ENCODE data around the gene ZDHHC4. TPM values are rescaled to one million over a fixed set of nuclear protein-coding genes. Genes with fewer than 3 reads are reported as not detected.

The ZDHHC4 gene
- total RNA-seq, 2 experiments from 2014 or later, result 32.1 to 32.9 TPM

GRCh38 chr7:6619961-6620360 is 42.7 kb downstream of the ZDHHC4 start:
- Mint-ChIP-seq H3K4me1 (ENCODE audit: low read depth) (peaks cover 39% of the 10 kb centered on the region), H3K27ac (peak overlapping the region; percentile 33), H3K4me3 (no peak overlapping the region), H3K36me3 (ENCODE audit: low read depth) (peaks cover 12% of the 10 kb centered on the region), H3K9me3 (no peaks in the 10 kb centered on the region), H3K27me3 (no peaks in the 10 kb centered on the region)
- Histone ChIP-seq H3K36me3 (ENCODE audit: insufficient read depth, low read length) (no peaks in the 10 kb centered on the region), H3K9me3 (ENCODE audit: control insufficient read depth in 1 of 2, insufficient read depth in 1 of 2, low read length in 2 of 2) (no peaks in the 10 kb centered on the region), H3K27me3 (ENCODE audit: control insufficient read depth in 1 of 2, insufficient read depth in 2 of 2, low read length in 2 of 2) (peaks cover 0 to 4% of the 10 kb centered on the region in 2 experiments), H3K4me3 (ENCODE audit: low read length) (no peak overlapping the region), H3K4me1 (ENCODE audit: insufficient read depth, low read length) (peaks cover 57% of the 10 kb centered on the region), H3K27ac (ENCODE audit: low read depth in 1 of 2, low read length in 2 of 2) (no peak overlapping the region)
- no peak for TF ChIP-seq CTCF (IDR thresholded peaks at IDR 0.05)
- ChIA-PET POLR2A (no interaction called here), CTCF (no interaction called here)
- ATAC-seq (ENCODE audit: poor library complexity), result no peak
- intact Hi-C loops (cut with DNase I, micrococcal nuclease), result no loop called here
- no peak for DNase-seq

DNA sequence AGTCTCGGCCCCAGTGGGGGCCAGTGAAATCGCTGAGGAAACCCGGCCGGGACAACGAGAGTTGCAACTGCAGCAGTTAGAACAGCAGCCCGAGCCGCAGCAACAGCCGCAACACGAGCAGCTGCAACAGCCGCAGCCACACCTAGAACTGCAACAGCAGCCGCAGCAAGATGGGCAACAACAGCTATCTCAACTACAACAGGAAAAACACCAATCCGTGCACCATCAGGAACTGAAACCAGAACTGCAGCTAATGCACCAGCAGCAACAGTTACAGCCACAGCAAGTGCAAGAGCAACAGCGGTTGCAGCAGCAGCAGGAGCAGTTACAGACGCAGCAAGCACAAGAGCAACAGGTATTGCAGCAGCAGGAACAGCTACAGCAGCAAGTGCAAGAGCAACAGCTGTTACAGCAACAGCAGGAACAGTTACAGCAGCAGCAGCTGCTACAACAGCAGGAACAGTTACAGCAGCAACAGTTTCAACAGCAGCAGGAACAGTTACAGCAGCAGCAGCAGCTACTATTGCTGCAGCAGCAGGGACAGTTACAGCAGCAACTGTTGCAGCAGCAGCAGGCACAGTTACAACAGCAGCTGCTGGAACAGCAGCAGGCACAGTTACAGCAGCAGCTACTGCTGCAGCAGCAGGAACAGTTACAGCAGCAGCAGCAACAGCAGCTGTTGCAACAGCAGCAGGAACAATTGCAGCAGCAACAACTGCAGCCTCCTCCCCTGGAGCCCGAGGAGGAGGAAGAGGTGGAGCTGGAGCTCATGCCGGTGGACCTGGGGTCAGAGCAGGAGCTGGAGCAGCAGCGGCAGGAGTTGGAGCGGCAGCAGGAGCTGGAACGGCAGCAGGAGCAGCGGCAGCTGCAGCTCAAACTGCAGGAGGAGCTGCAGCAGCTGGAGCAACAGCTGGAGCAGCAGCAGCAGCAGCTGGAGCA is 44.2 kb downstream of the ZDHHC4 start:
- CTCF ChIA-PET, result no interaction called here
- H3K4me1 Mint-ChIP-seq (ENCODE audit: low read depth), result peaks cover 39% of the 10 kb centered on the region

GRCh38 chr7:6622134-6622710 is 45.0 kb downstream of the ZDHHC4 start:
- peaks cover 12% of the 10 kb centered on the region for H3K36me3 Mint-ChIP-seq (ENCODE audit: low read depth)
- no peak overlapping the region for H3K27ac Mint-ChIP-seq
- no peak for TF ChIP-seq CTCF (IDR thresholded peaks at IDR 0.05)
- intact Hi-C loops (cut with DNase I, micrococcal nuclease), result no loop called here
- H3K27me3 Mint-ChIP-seq, result no peaks in the 10 kb centered on the region
- H3K9me3 Mint-ChIP-seq, result no peaks in the 10 kb centered on the region
- DNase-seq, result no peak
- ATAC-seq (ENCODE audit: poor library complexity), result no peak
- POLR2A ChIA-PET, result no interaction called here
- H3K4me3 Mint-ChIP-seq, result no peak overlapping the region
- H3K27me3 ChIP-seq (ENCODE audit: control insufficient read depth in 1 of 2, insufficient read depth in 2 of 2, low read length in 2 of 2), result no peaks in the 10 kb centered on the region
- no peak overlapping the region for H3K4me3 ChIP-seq (ENCODE audit: low read length)
- H3K27ac ChIP-seq (ENCODE audit: low read depth in 1 of 2, low read length in 2 of 2), result no peak overlapping the region
- no peaks in the 10 kb centered on the region for H3K36me3 ChIP-seq (ENCODE audit: insufficient read depth, low read length)
- no peaks in the 10 kb centered on the region for H3K9me3 ChIP-seq (ENCODE audit: control insufficient read depth in 1 of 2, insufficient read depth in 1 of 2, low read length in 2 of 2)
- peaks cover 39% of the 10 kb centered on the region for H3K4me1 Mint-ChIP-seq (ENCODE audit: low read depth)
- peaks cover 48% of the 10 kb centered on the region for H3K4me1 ChIP-seq (ENCODE audit: insufficient read depth, low read length)
- CTCF ChIA-PET, result no interaction called here

More for the DNA sequence above, 44.2 kb downstream of the ZDHHC4 start:
- ATAC-seq (ENCODE audit: poor library complexity) (no peak), DNase-seq (peak in 1 of 14 experiments; percentile 29)
- Mint-ChIP-seq H3K9me3 (no peaks in the 10 kb centered on the region), H3K4me3 (peak overlapping the region; percentile 54), H3K36me3 (ENCODE audit: low read depth) (peaks cover 12% of the 10 kb centered on the region), H3K27ac (peak overlapping the region; percentile 58), H3K27me3 (no peaks in the 10 kb centered on the region)
- H3K27me3 ChIP-seq (ENCODE audit: control insufficient read depth in 1 of 2, insufficient read depth in 2 of 2, low read length in 2 of 2), result no peaks in the 10 kb centered on the region
- no peaks in the 10 kb centered on the region for H3K36me3 ChIP-seq (ENCODE audit: insufficient read depth, low read length)
- no peak for TF ChIP-seq CTCF (IDR thresholded peaks at IDR 0.05)
- intact Hi-C loops (cut with DNase I, micrococcal nuclease), result no loop called here
- POLR2A ChIA-PET, result no interaction called here
- H3K27ac ChIP-seq (ENCODE audit: low read depth in 1 of 2, low read length in 2 of 2), result no peak overlapping the region
- peak overlapping the region; percentile 13 for H3K4me3 ChIP-seq (ENCODE audit: low read length)
- peaks cover 51% of the 10 kb centered on the region for H3K4me1 ChIP-seq (ENCODE audit: insufficient read depth, low read length)
- no peaks in the 10 kb centered on the region for H3K9me3 ChIP-seq (ENCODE audit: control insufficient read depth in 1 of 2, insufficient read depth in 1 of 2, low read length in 2 of 2)

All from CD4-positive, alpha-beta T cell (primary cell).